Measurements from ENCODE around the gene TM7SF2.
A peak's percentile ranks its signal among the peaks of the same experiment; 100 is the strongest.

TM7SF2 gene

GRCh38 chr11:65111744-65112545 is at the start of gene TM7SF2:
TM7SF2 (plus strand) TSS chr11:65111872; CDS start chr11:65112016, 144 bp downstream.
- DNase-seq, result peak; percentile 93

- DNase-seq, result no peak
Observed at GRCh38 chr11:65063532-65063931, 48.1 kb upstream of the TM7SF2 start.

- DNase-seq, result no peak
Observed at GRCh38 chr11:65064847-65065240, 46.8 kb upstream of the TM7SF2 start.

- no peak for DNase-seq
Observed at GRCh38 chr11:65065851-65066250, 45.8 kb upstream of the TM7SF2 start.

- no peak for DNase-seq
Observed at GRCh38 chr11:65066315-65066714, 45.4 kb upstream of the TM7SF2 start.

- DNase-seq, result no peak
Observed at GRCh38 chr11:65066805-65067291, 44.8 kb upstream of the TM7SF2 start.

- no peak for DNase-seq
Observed at GRCh38 chr11:65067446-65067845, 44.2 kb upstream of the TM7SF2 start.

DNA sequence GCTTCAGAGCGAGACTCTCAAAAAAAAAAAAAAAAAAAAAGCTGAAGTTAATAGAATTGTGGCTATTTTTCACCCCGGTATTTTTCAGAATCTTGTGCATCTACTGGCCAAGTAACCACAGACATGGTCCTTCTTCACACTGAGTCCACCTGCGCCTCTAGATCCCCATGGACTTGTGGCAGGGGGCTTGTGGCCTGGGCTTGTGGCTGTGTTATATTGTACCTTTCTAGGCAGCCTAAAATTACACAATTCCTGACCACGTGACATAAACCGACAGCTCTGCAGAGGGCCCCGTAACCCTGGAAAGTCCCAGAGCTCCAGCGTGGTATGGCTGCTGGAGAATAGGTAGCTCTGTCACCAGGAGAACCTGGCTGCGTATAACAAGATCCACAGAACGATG is 42.5 kb upstream of the TM7SF2 start:
- DNase-seq, result no peak

DNA sequence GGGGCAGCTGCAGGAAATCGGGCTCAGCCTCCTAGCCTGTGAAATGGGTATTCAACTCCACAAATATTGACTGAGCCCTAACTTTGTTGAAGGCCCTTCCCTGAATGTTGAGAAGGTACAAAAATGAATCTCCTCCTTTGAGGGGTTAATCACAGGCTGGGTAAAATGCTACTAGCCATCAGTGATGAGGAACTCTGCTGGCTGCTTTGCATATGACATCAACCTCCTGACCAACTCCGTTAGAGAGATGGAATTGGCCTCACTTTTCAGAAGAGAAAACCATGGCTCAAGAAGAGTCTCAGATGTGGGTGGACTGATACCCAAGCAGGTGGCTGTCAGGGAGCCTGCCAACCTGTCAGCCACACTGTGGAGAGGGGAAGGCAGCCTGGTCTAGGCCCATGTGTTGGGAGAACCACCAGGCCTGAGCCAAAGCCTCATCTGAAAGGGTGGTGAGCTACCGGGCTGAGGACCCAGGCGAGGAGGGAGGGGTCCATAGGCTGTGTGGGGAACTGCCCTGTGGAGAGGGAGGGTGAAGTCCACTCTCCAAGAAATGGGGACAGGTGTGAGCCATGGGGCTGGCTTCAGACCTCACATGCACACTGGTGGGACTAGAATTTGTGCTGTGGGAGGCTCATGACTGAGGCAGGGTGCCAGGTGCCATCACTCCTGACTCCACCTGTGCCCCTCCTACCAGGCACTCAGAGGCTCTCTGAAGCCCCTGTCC is 39.6 kb upstream of the TM7SF2 start:
- no peak for DNase-seq

DNA sequence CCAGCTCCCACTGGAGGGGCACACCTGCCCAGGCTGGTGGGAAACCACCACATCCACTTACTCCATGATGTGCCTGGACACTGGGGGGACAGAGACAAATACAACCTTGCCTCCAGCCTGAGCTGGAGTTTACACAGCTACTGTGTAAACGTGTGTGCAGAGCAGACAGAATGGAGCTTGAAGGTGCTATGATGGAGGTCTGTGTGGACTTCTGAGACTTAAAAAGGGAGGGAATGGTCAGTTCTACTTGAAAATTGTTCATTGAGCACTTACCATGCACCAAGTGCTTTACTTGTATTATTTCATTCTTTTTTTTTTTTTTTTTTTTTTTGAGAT is 39.1 kb upstream of the TM7SF2 start:
- no peak for DNase-seq

DNA sequence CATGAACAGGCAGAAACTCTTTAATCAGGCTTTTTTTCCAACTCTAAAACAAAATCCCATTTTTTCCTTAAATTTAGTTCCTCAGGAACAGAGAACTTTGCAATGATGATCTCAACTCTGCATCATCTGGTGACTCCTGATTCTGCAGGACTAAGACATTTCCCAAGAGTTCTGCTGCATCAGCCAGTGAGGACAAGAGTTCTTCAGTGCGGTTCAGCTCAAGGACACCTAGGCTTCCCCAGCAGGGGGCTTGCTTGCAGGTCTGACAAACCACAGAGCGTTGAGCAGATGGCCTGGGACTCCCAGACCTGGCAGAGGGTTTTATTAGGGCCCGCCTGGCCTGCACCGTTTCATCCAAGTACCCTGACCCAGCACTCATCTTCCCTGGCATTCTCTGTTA is 34.2 kb upstream of the TM7SF2 start:
- no peak for DNase-seq

DNA sequence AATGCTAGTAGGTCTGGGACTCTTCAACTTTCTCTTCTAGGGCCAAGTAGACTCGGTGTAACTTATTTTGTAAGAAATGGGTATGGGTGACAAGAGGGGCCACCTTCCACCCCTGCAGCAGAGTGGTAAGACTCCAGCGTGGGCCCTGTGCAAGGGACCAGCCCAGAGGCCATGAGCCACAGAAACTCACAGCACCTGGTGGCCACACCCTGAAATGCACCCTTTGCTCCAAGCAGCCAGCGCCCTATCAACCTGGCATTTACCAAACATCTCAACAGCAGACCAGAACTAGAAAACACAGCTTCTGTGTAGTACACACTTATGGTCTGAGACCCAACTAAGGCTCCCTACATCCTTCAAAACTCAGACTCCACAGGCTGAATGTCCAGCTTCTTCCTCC is 33.5 kb upstream of the TM7SF2 start:
- peak; percentile 78 for DNase-seq

GRCh38 chr11:65078786-65079342 is 32.8 kb upstream of the TM7SF2 start:
- no peak for DNase-seq

GRCh38 chr11:65083134-65083833 is 28.4 kb upstream of the TM7SF2 start:
- no peak for DNase-seq

GRCh38 chr11:65083834-65084597 is 27.7 kb upstream of the TM7SF2 start, which contains the start of the genes CDCA5 and ZFPL1:
CDCA5 (minus strand) TSS chr11:65084040; CDS start chr11:65083978, 62 bp downstream.
ZFPL1 (plus strand) TSS chr11:65084222; CDS start chr11:65084699, 477 bp downstream.
- peak; percentile 96 for DNase-seq

DNA sequence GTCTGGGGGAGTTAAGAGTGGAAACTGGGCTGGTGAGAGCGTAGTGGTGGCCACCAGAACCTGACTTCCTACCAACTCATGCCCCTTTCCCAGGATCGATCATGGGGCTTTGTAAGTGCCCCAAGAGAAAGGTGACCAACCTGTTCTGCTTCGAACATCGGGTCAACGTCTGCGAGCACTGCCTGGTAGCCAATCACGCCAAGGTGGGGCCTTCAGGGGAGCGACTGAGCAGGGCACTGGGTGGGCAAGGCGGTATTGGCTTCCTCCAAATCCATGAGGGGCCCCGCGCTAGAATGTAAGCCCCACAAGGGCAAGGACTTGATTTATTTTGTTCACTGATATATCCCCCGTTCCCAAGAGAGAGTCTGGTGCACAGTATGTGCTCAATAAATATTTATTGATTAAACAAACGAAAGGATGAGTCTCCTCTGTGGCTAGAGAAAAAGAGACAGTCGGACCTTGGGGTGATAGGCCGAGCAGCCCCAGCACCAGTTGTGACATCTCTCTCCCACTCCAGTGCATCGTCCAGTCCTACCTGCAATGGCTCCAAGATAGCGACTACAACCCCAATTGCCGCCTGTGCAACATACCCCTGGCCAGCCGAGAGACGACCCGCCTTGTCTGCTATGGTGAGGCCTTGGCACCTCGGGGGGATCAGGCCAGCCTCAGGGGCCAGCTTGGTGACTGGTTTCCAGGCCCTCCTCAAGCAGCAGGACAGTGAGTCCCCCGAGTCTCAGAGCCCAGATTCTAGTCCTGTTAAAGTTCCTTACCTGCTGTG is 26.9 kb upstream of the TM7SF2 start:
- DNase-seq, result no peak

DNA sequence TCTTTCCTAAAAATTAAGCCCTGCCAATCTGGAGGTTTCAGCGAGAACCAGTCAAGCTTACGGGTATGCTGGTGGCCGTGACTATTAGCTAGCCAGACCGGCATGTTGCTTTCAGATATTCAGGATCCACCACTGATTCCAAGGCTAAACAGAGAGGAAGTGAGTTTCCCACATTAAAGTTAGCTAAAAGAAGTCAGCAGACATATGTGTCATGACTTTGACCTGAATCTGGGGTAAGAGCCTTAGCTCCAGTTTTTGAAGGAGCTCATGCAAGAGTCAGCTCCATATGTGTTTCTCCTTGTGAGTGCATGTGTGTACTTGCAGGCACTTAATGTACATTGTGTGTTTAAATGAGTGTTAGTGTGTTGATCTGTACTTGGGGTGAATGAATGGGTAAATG is 26.2 kb upstream of the TM7SF2 start:
- DNase-seq, result no peak

- no peak for DNase-seq
Observed at GRCh38 chr11:65086809-65087208, 24.9 kb upstream of the TM7SF2 start.

GRCh38 chr11:65087216-65087615 is 24.5 kb upstream of the TM7SF2 start:
- no peak for DNase-seq

DNA sequence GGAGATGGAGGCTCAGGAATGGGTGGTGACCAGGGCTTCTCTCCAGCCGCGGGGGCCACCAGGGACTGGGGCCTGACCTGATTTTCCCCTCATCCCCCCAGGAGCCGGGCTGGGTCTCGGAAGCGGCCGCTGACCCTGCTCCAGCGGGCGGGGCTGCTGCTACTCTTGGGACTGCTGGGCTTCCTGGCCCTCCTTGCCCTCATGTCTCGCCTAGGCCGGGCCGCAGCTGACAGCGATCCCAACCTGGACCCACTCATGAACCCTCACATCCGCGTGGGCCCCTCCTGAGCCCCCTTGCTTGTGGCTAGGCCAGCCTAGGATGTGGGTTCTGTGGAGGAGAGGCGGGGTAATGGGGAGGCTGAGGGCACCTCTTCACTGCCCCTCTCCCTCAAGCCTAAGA is 23.8 kb upstream of the TM7SF2 start:
- DNase-seq, result no peak

GRCh38 chr11:65089621-65090020 is 22.1 kb upstream of the TM7SF2 start:
- no peak for DNase-seq

DNA sequence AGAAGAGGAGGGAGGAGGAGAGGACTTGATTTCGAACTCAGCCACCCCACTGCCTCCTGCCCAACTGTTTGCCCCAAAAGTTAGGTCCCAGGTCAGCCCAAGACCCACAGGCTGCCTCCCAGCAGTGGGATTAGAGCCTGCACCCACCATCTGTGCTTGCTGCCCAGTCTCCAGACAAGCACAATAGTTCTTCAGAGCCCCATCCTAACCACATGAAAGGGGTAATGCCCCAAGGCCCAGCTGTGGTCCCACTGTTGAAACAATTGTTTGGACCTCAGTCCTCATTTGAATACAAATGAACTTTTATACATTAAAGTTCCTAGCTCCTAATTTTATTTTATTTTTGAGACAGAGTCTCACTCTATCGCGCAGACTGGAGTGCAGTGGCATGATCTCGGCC is 21.0 kb upstream of the TM7SF2 start:
- no peak for DNase-seq
